Muscle layer of duodenum (tissue), 2 donors: Measurements from ENCODE around the gene B3GNT5.

ENCODE experiments used
- H3K27ac ChIP-seq: one replicate; pipeline ENCODE4 v1.7.0; 2013; ENCODE audit warnings: mild to moderate bottlenecking, low read length
- H3K27me3 ChIP-seq: one replicate; pipeline ENCODE4 v1.7.0; 2013; ENCODE audit warnings: low read depth, mild to moderate bottlenecking, control low read depth, low read length
- H3K36me3 ChIP-seq, 2 donors: one replicate each; pipeline ENCODE4 v1.7.0; 2013; ENCODE audit warnings: low read length in 2 of 2, control low read depth in 1 of 2, mild to moderate bottlenecking in 1 of 2; ENCODE audit not compliant: insufficient read depth in 2 of 2, control insufficient read depth in 1 of 2
- H3K4me1 ChIP-seq, 2 donors: one replicate each; pipeline ENCODE4 v1.7.0; 2013; ENCODE audit warnings: low read length in 2 of 2, mild to moderate bottlenecking in 2 of 2, control low read depth in 1 of 2, moderate library complexity in 1 of 2; ENCODE audit not compliant: insufficient read depth in 2 of 2, control insufficient read depth in 1 of 2
- H3K4me3 ChIP-seq, 2 donors: one replicate each; pipeline ENCODE4 v1.7.0; 2013; ENCODE audit warnings: low read length in 2 of 2, low read depth in 1 of 2, mild to moderate bottlenecking in 1 of 2
- H3K9me3 ChIP-seq, 2 donors: one replicate each; pipeline ENCODE4 v1.7.0; 2013; ENCODE audit warnings: low read length in 2 of 2, control low read depth in 1 of 2, mild to moderate bottlenecking in 1 of 2; ENCODE audit not compliant: control insufficient read depth in 1 of 2
- donor health status: healthy.

B3GNT5 gene

GRCh38 chr3:183281126-183281797 is 28.2 kb downstream of the B3GNT5 start:
- Histone ChIP-seq H3K36me3 (no peaks in the 10 kb centered on the region), H3K27ac (no peak overlapping the region), H3K27me3 (no peaks in the 10 kb centered on the region)

GRCh38 chr3:183283886-183284285 is 30.8 kb downstream of the B3GNT5 start:
- Histone ChIP-seq H3K27ac (no peak overlapping the region), H3K4me1 (peaks cover 3 to 10% of the 10 kb centered on the region in 2 donors), H3K36me3 (no peaks in the 10 kb centered on the region), H3K9me3 (no peaks in the 10 kb centered on the region), H3K27me3 (no peaks in the 10 kb centered on the region), H3K4me3 (no peak overlapping the region)

More at GRCh38 chr3:183281126-183281797, 28.2 kb downstream of the B3GNT5 start:
- Histone ChIP-seq H3K4me3 (no peak overlapping the region), H3K4me1 (peaks cover 0 to 10% of the 10 kb centered on the region in 2 donors), H3K9me3 (no peaks in the 10 kb centered on the region)

DNA sequence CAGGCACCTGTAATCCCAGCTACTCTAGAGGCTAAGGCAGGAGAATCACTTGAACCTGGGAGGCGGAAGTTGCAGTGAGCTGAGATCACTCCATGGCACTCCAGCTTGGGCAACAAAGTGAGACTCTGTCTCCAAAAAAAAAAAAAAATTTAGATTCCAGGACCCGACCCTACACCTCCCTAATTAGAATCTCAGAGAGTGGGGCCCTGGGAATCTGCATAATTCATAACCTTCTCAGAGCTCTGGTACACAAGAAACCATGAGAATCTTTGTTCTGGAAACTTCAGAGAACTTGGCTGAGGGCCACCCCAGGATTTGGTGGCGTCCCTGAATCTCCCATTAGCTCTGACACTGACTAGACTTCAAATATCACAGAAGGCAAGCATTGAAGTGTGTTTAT is 31.5 kb downstream of the B3GNT5 start:
- H3K36me3 ChIP-seq = no peaks in the 10 kb centered on the region
- H3K27ac ChIP-seq = peak overlapping the region; percentile 66
- no peaks in the 10 kb centered on the region for H3K27me3 ChIP-seq
- no peaks in the 10 kb centered on the region for H3K9me3 ChIP-seq
- no peak overlapping the region for H3K4me3 ChIP-seq
- peaks cover 3 to 10% of the 10 kb centered on the region in 2 donors for H3K4me1 ChIP-seq

- no peaks in the 10 kb centered on the region for H3K9me3 ChIP-seq
- H3K4me3 ChIP-seq = no peak overlapping the region
- H3K4me1 ChIP-seq = peaks cover 3 to 10% of the 10 kb centered on the region in 2 donors
- peak overlapping the region; percentile 66 for H3K27ac ChIP-seq
- no peaks in the 10 kb centered on the region for H3K36me3 ChIP-seq
- no peaks in the 10 kb centered on the region for H3K27me3 ChIP-seq
Observed at GRCh38 chr3:183285318-183285717, 32.3 kb downstream of the B3GNT5 start.

DNA sequence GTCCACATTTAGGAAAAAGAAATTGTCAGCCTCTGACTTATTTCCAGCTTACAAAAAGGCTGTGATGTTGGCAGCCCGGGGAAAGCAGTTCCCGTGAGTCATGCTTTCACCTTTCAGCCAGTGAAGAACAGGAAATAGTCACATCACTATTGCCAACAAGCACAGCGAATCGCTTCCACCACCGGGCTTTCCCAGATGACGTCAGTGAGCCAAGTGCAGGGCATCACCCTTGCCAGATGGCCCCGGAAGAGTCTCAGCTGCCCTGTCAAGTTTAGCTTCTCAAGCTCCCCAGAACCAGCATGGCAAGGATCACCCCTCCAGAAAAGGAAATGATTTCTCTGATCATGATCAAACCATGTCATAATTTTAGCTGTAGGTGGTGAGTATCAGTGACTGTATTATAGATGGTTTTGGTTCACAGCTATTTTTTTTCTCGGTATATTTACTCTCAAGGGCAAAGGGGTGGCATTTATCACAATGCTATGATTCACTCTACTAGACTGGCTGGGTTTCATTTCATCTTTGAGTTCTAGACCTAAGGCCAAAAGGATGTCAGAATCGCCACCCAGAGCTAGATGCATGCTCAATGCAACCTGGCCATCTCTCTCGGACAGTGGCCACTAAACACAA is 32.9 kb downstream of the B3GNT5 start:
- Histone ChIP-seq H3K36me3 (no peaks in the 10 kb centered on the region), H3K9me3 (no peaks in the 10 kb centered on the region), H3K27me3 (no peaks in the 10 kb centered on the region), H3K27ac (peak overlapping the region; percentile 66), H3K4me3 (no peak overlapping the region), H3K4me1 (peaks cover 3 to 10% of the 10 kb centered on the region in 2 donors)

- peak overlapping the region; percentile 66 for H3K27ac ChIP-seq
- H3K27me3 ChIP-seq = no peaks in the 10 kb centered on the region
- no peak overlapping the region for H3K4me3 ChIP-seq
- peaks cover 3 to 10% of the 10 kb centered on the region in 2 donors for H3K4me1 ChIP-seq
- H3K9me3 ChIP-seq = no peaks in the 10 kb centered on the region
- H3K36me3 ChIP-seq = no peaks in the 10 kb centered on the region
Observed at GRCh38 chr3:183287301-183287971, 34.4 kb downstream of the B3GNT5 start.

GRCh38 chr3:183288117-183288516 is 35.1 kb downstream of the B3GNT5 start:
- no peaks in the 10 kb centered on the region for H3K27me3 ChIP-seq
- H3K4me3 ChIP-seq = no peak overlapping the region
- peaks cover 3 to 10% of the 10 kb centered on the region in 2 donors for H3K4me1 ChIP-seq
- no peaks in the 10 kb centered on the region for H3K9me3 ChIP-seq
- no peaks in the 10 kb centered on the region for H3K36me3 ChIP-seq
- no peak overlapping the region for H3K27ac ChIP-seq

DNA sequence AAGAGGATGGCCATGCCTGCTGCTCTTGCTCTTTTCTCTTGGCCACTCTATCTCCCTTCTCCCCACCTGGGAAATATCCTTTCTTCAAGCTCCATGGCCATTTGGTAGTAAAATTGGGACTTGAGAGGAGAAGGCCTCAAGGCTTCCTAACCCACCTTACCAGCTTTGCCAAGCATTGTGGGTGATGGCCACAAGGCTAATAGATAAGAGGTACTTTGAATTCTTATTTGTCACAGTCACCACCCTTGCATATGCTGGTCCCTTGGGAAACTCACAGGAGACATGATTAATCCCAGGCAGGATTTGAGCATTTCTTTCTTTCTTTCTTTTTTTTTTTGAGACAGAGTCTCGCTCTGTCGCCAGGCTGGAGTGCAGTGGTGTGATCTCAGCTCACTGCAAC is 37.2 kb downstream of the B3GNT5 start:
- Histone ChIP-seq H3K36me3 (no peaks in the 10 kb centered on the region), H3K4me3 (no peak overlapping the region), H3K27me3 (no peaks in the 10 kb centered on the region), H3K9me3 (no peaks in the 10 kb centered on the region), H3K4me1 (peaks cover 4 to 6% of the 10 kb centered on the region in 2 donors), H3K27ac (no peak overlapping the region)

DNA sequence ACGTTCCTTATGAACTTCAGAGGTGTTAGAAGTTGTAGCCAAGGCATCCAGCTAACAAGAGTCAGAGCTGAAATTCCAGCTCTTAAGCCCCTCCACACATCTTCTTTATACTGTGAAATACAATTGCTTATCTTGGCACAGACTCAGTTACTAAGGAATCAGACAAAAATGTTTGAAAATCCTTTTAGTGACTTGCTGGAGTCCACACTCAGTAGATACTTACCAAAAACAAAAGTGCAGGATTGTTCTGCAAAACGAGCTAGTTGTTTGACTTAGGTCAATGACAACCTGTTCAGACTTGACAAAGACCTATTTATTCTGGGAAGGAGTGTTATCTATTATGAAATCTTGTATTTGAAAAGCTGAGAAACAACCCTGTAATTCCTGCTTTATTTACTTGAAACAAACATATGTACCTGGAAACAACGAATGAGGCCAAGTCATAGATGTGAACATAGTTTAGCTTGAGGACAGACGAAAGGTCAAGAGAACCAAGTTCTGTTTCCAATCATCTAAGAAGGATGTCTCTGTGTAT is 38.5 kb downstream of the B3GNT5 start:
- no peak overlapping the region for H3K27ac ChIP-seq
- no peaks in the 10 kb centered on the region for H3K27me3 ChIP-seq
- no peaks in the 10 kb centered on the region for H3K36me3 ChIP-seq
- H3K9me3 ChIP-seq = no peaks in the 10 kb centered on the region
- no peak overlapping the region for H3K4me3 ChIP-seq
- peaks cover 0 to 6% of the 10 kb centered on the region in 2 donors for H3K4me1 ChIP-seq

DNA sequence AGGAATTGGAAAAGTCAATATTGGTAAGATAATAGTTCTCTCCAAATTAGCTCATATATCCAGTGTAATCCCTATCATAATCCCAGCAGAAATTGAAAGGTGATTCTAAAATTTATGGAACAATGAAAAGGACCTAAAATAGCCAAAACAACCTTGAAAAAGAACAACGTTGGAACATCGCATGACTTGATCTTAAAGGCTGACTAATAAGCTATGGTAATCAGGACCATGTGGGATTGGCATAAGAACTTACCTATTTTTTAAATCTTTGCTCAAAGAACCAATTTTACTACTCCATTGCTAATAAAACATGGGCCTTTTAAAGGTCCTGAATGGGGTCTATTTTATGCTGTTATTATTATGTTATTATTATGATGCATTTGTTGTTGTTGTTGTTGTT is 40.9 kb downstream of the B3GNT5 start:
- peaks cover 0 to 5% of the 10 kb centered on the region in 2 donors for H3K4me1 ChIP-seq
- no peaks in the 10 kb centered on the region for H3K36me3 ChIP-seq
- no peaks in the 10 kb centered on the region for H3K9me3 ChIP-seq
- H3K27me3 ChIP-seq = no peaks in the 10 kb centered on the region
- no peak overlapping the region for H3K4me3 ChIP-seq
- no peak overlapping the region for H3K27ac ChIP-seq

DNA sequence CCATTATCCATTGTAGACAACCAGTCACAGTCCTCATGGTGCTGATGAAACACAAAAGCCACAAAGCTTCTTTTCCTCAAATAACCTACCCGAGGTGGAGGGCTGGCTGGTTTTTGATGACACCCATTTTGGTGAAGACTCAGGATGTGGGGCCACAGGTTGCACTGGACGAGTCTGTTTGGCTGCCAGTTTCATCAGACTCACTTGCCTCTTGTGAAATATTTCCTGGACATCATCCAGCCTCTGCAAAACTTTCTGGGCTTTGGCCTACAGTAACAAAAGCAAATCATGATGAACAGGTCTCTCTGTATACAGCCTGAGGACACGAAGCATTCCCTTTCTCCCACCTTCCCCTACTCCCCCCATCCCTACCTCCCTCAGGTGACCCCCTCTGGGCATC is 42.2 kb downstream of the B3GNT5 start:
- H3K27ac ChIP-seq = no peak overlapping the region
- H3K9me3 ChIP-seq = no peaks in the 10 kb centered on the region
- no peaks in the 10 kb centered on the region for H3K27me3 ChIP-seq
- peaks cover 0 to 5% of the 10 kb centered on the region in 2 donors for H3K4me1 ChIP-seq
- H3K36me3 ChIP-seq = no peaks in the 10 kb centered on the region
- H3K4me3 ChIP-seq = no peak overlapping the region
